HEK293 (cell line): Measurements from ENCODE around the gene SF1.

Experiments
- CTCF ChIA-PET: fragments of 350-600 bp; formaldehyde crosslinking; extraction: SDS; loops from one replicate; lab custom pipeline; 2021; ENCODE audit warnings: antibody characterized with exemption; lab: Yijun Ruan, JAX
- POLR2A ChIA-PET: fragments of 300-600 bp; formaldehyde crosslinking; extraction: SDS; loops from one replicate; lab custom pipeline; 2020; ENCODE audit warnings: antibody characterized with exemption, inconsistent platforms; lab: Yijun Ruan, JAX
- H3K27ac ChIP-seq: fragments of 200-500 bp; sonication (Bioruptor generic); 2 replicates; pipeline ENCODE4 v1.5.1; 2014; ENCODE audit warnings: low read depth, low read length, control low read depth, inconsistent platforms; ENCODE audit errors: extremely low read depth
- H3K36me3 ChIP-seq, 2 experiments: fragments of 200-500 bp in 1 of 2; sonication (Bioruptor generic) in 1 of 2; 1 replicate in 1 of 2; 2 replicates in 1 of 2; pipeline ENCODE4 v1.5.1; 2014 to 2017; ENCODE audit warnings: inconsistent platforms in 2 of 2, low read length in 2 of 2; ENCODE audit not compliant: control insufficient read depth in 2 of 2, insufficient read depth in 1 of 2
- H3K4me1 ChIP-seq: fragments of 200-500 bp; sonication (Bioruptor generic); 2 replicates; pipeline ENCODE4 v1.5.1; 2014; ENCODE audit warnings: mild to moderate bottlenecking, low read length, inconsistent platforms; ENCODE audit not compliant: control insufficient read depth, insufficient read depth
- H3K4me3 ChIP-seq: 2 replicates; pipeline ENCODE4 v1.5.1; 2011; ENCODE audit warnings: low read depth, mild to moderate bottlenecking, control low read depth, low read length, moderate library complexity
- H3K9me3 ChIP-seq: fragments of 200-500 bp; sonication (Bioruptor generic); 2 replicates; pipeline ENCODE4 v1.5.1; 2014; ENCODE audit warnings: low read depth, low read length, inconsistent platforms; ENCODE audit not compliant: control insufficient read depth, insufficient read depth
- FEZF1 ChIP-seq: fragments of 450-650 bp; formaldehyde crosslinking; IDR thresholded peaks from 2 replicates; pipeline ENCODE4 v1.5.1; 2016; ENCODE audit warnings: missing biosample characterization, missing genetic modification characterization
- HOXC10 ChIP-seq: sonication (generic); formaldehyde crosslinking; IDR thresholded peaks from 2 replicates; pipeline ENCODE4 v1.8.1; 2023; ENCODE audit warnings: mild to moderate bottlenecking, missing genetic modification reagents
- IKZF3 ChIP-seq: fragments of 450-650 bp; IDR thresholded peaks from 2 replicates; pipeline ENCODE4 v1.5.0; 2018; ENCODE audit warnings: missing biosample characterization, mild to moderate bottlenecking, missing genetic modification characterization, moderate library complexity
- KLF10 ChIP-seq: fragments of 450-650 bp; IDR thresholded peaks from 2 replicates; pipeline ENCODE4 v1.5.1; 2018; ENCODE audit warnings: missing biosample characterization, mild to moderate bottlenecking, missing genetic modification characterization
- OVOL3 ChIP-seq: fragments of 450-650 bp; formaldehyde crosslinking; IDR thresholded peaks from 2 replicates; pipeline ENCODE4 v1.5.1; 2016; ENCODE audit warnings: missing biosample characterization, missing genetic modification characterization
- SCRT1 ChIP-seq: fragments of 450-650 bp; formaldehyde crosslinking; IDR thresholded peaks from 2 replicates; pipeline ENCODE4 v1.5.1; 2016; ENCODE audit warnings: missing biosample characterization, missing genetic modification characterization, borderline replicate concordance
- YY1 ChIP-seq: fragments of 450-650 bp; formaldehyde crosslinking; IDR thresholded peaks from 2 replicates; pipeline ENCODE4 v1.5.1; 2018; ENCODE audit warnings: missing biosample characterization, missing genetic modification characterization
- ZBTB7A ChIP-seq: fragments of 450-650 bp; formaldehyde crosslinking; IDR thresholded peaks from 2 replicates; pipeline ENCODE4 v1.5.1; 2016; ENCODE audit warnings: low read depth, missing biosample characterization, missing genetic modification characterization
- ZNF132 ChIP-seq: fragments of 450-650 bp; formaldehyde crosslinking; IDR thresholded peaks from 2 replicates; pipeline ENCODE4 v1.5.1; 2017; ENCODE audit warnings: missing biosample characterization, missing genetic modification characterization, borderline replicate concordance
- ZNF16 ChIP-seq: fragments of 450-650 bp; formaldehyde crosslinking; IDR thresholded peaks from 2 replicates; pipeline ENCODE4 v1.5.1; 2016; ENCODE audit warnings: low read depth, missing biosample characterization, missing genetic modification characterization
- ZNF184 ChIP-seq: fragments of 450-650 bp; IDR thresholded peaks from 2 replicates; pipeline ENCODE4 v1.5.1; 2018; ENCODE audit warnings: missing biosample characterization, mild to moderate bottlenecking, missing genetic modification characterization
- ZNF211 ChIP-seq: fragments of 450-650 bp; formaldehyde crosslinking; IDR thresholded peaks from 2 replicates; pipeline ENCODE4 v1.5.1; 2016; ENCODE audit warnings: low read depth, missing biosample characterization, missing genetic modification characterization
- ZNF214 ChIP-seq: fragments of 450-650 bp; formaldehyde crosslinking; IDR thresholded peaks from 2 replicates; pipeline ENCODE4 v1.5.1; 2017; ENCODE audit warnings: missing biosample characterization, mild to moderate bottlenecking, missing genetic modification characterization, borderline replicate concordance
- ZNF23 ChIP-seq: fragments of 450-650 bp; formaldehyde crosslinking; IDR thresholded peaks from 2 replicates; pipeline ENCODE4 v1.5.1; 2016; ENCODE audit warnings: missing biosample characterization, missing genetic modification characterization, borderline replicate concordance
- ZNF324 ChIP-seq: fragments of 450-650 bp; formaldehyde crosslinking; IDR thresholded peaks from 2 replicates; pipeline ENCODE4 v1.5.1; 2016; ENCODE audit warnings: missing biosample characterization, missing genetic modification characterization
- ZNF366 ChIP-seq: fragments of 450-650 bp; formaldehyde crosslinking; conservative IDR thresholded peaks from 2 replicates; pipeline ENCODE4 v1.5.1; 2016; ENCODE audit warnings: missing biosample characterization, missing genetic modification characterization
- ZNF37A ChIP-seq: fragments of 450-650 bp; IDR thresholded peaks from 2 replicates; pipeline ENCODE4 v1.5.1; 2018; ENCODE audit warnings: missing biosample characterization, missing genetic modification characterization
- ZNF423 ChIP-seq: fragments of 450-650 bp; formaldehyde crosslinking; IDR thresholded peaks from 2 replicates; pipeline ENCODE4 v1.5.1; 2016; ENCODE audit warnings: missing biosample characterization, missing genetic modification characterization
- ZNF514 ChIP-seq: fragments of 450-650 bp; formaldehyde crosslinking; IDR thresholded peaks from 2 replicates; pipeline ENCODE4 v1.5.1; 2016; ENCODE audit warnings: missing biosample characterization, missing genetic modification characterization
- ZNF529 ChIP-seq: fragments of 450-650 bp; formaldehyde crosslinking; IDR thresholded peaks from 2 replicates; pipeline ENCODE4 v1.5.1; 2017; ENCODE audit warnings: missing genetic modification characterization, missing biosample characterization; ENCODE audit not compliant: insufficient replicate concordance
- ZNF561 ChIP-seq: fragments of 450-650 bp; IDR thresholded peaks from 2 replicates; pipeline ENCODE4 v1.5.1; 2018; ENCODE audit warnings: missing biosample characterization, missing genetic modification characterization, borderline replicate concordance
- ZNF600 ChIP-seq: fragments of 450-650 bp; formaldehyde crosslinking; IDR thresholded peaks from 2 replicates; pipeline ENCODE4 v1.5.1; 2016; ENCODE audit warnings: missing biosample characterization, missing genetic modification characterization
- ZSCAN23 ChIP-seq: fragments of 450-650 bp; formaldehyde crosslinking; IDR thresholded peaks from 2 replicates; pipeline ENCODE4 v1.5.1; 2016; ENCODE audit warnings: missing biosample characterization, missing genetic modification characterization
- TF ChIP-seq, protein P1 (sequence below): fragments of 450-650 bp; IDR thresholded peaks from 2 replicates; pipeline ENCODE4 v1.5.1; 2018; ENCODE audit warnings: missing biosample characterization, missing genetic modification characterization
- TF ChIP-seq, protein P2 (sequence below): sonication (generic); formaldehyde crosslinking; IDR thresholded peaks from 2 replicates; pipeline ENCODE4 v1.8.1; 2022; ENCODE audit warnings: mild to moderate bottlenecking, moderate library complexity, missing genetic modification reagents
- TF ChIP-seq, protein P3 (sequence below): fragments of 450-650 bp; formaldehyde crosslinking; IDR thresholded peaks from 2 replicates; pipeline ENCODE4 v1.5.1; 2016; ENCODE audit warnings: missing biosample characterization, missing genetic modification characterization, borderline replicate concordance
- TF ChIP-seq, protein P4 (sequence below): fragments of 450-650 bp; formaldehyde crosslinking; IDR thresholded peaks from 2 replicates; pipeline ENCODE4; 2016; ENCODE audit warnings: missing biosample characterization, missing genetic modification characterization

Gene SF1

DNA sequence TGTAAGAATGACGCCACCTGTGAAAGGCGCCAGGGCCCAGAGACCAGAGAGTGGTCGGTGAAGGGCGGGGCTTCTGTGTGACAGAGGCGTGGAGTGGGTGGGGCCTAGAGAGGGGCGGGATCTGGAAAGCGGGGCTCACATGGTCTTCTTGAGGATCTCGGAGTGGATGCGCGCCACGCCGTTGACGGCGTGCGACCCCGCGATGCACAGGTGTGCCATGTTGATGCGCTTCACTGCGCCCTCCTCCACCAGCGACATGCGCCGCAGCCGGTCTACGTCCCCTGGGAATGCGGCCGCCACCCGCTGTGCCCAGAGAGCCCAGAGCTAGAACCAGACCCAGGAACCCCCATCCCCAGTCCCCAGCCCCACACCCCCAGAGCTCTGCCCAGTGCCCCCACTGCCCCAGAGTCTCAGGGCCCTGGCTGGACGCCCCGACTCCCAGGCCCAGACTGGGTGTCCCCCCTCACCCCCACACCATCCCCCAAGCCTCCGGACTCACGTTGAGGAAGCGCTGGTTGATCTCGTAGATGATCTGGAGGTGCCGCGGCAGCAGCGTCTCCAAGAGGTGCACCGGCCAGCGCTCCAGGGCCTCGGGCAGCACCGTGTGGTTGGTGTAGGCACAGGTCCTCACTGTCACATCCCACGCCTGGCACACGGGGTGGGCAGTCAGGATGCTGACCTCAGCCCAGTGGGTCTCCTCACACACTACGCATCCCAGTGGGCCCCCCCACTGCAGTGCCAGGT, 24.8 kb downstream of the SF1 start:
- H3K27ac ChIP-seq: no peak overlapping the region
- no peak for TF ChIP-seq ZBTB7A (tag by site-specific recombination)
- TF ChIP-seq ZNF23 (tag by site-specific recombination): no peak
- TF ChIP-seq, protein P1, sequence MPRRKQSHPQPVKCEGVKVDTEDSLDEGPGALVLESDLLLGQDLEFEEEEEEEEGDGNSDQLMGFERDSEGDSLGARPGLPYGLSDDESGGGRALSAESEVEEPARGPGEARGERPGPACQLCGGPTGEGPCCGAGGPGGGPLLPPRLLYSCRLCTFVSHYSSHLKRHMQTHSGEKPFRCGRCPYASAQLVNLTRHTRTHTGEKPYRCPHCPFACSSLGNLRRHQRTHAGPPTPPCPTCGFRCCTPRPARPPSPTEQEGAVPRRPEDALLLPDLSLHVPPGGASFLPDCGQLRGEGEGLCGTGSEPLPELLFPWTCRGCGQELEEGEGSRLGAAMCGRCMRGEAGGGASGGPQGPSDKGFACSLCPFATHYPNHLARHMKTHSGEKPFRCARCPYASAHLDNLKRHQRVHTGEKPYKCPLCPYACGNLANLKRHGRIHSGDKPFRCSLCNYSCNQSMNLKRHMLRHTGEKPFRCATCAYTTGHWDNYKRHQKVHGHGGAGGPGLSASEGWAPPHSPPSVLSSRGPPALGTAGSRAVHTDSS (tag by site-specific recombination): no peak
- TF ChIP-seq ZNF211 (tag by site-specific recombination): no peak
- TF ChIP-seq FEZF1: no peak
- TF ChIP-seq ZNF132 (tag by site-specific recombination): no peak
- TF ChIP-seq OVOL3 (tag by site-specific recombination): no peak
- no peak for TF ChIP-seq IKZF3 (tag by site-specific recombination)
- TF ChIP-seq YY1: no peak
- no peak for TF ChIP-seq HOXC10
- no peak for TF ChIP-seq SCRT1 (tag by site-specific recombination)
- no peak for TF ChIP-seq ZNF561
- TF ChIP-seq, protein P2, sequence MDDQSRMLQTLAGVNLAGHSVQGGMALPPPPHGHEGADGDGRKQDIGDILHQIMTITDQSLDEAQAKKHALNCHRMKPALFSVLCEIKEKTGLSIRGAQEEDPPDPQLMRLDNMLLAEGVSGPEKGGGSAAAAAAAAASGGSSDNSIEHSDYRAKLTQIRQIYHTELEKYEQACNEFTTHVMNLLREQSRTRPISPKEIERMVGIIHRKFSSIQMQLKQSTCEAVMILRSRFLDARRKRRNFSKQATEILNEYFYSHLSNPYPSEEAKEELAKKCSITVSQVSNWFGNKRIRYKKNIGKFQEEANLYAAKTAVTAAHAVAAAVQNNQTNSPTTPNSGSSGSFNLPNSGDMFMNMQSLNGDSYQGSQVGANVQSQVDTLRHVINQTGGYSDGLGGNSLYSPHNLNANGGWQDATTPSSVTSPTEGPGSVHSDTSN (CRISPR knock-in tag): no peak
- no peak for TF ChIP-seq ZNF366 (tag by site-specific recombination)
- TF ChIP-seq ZNF600 (tag by site-specific recombination): no peak
- TF ChIP-seq, protein P3, sequence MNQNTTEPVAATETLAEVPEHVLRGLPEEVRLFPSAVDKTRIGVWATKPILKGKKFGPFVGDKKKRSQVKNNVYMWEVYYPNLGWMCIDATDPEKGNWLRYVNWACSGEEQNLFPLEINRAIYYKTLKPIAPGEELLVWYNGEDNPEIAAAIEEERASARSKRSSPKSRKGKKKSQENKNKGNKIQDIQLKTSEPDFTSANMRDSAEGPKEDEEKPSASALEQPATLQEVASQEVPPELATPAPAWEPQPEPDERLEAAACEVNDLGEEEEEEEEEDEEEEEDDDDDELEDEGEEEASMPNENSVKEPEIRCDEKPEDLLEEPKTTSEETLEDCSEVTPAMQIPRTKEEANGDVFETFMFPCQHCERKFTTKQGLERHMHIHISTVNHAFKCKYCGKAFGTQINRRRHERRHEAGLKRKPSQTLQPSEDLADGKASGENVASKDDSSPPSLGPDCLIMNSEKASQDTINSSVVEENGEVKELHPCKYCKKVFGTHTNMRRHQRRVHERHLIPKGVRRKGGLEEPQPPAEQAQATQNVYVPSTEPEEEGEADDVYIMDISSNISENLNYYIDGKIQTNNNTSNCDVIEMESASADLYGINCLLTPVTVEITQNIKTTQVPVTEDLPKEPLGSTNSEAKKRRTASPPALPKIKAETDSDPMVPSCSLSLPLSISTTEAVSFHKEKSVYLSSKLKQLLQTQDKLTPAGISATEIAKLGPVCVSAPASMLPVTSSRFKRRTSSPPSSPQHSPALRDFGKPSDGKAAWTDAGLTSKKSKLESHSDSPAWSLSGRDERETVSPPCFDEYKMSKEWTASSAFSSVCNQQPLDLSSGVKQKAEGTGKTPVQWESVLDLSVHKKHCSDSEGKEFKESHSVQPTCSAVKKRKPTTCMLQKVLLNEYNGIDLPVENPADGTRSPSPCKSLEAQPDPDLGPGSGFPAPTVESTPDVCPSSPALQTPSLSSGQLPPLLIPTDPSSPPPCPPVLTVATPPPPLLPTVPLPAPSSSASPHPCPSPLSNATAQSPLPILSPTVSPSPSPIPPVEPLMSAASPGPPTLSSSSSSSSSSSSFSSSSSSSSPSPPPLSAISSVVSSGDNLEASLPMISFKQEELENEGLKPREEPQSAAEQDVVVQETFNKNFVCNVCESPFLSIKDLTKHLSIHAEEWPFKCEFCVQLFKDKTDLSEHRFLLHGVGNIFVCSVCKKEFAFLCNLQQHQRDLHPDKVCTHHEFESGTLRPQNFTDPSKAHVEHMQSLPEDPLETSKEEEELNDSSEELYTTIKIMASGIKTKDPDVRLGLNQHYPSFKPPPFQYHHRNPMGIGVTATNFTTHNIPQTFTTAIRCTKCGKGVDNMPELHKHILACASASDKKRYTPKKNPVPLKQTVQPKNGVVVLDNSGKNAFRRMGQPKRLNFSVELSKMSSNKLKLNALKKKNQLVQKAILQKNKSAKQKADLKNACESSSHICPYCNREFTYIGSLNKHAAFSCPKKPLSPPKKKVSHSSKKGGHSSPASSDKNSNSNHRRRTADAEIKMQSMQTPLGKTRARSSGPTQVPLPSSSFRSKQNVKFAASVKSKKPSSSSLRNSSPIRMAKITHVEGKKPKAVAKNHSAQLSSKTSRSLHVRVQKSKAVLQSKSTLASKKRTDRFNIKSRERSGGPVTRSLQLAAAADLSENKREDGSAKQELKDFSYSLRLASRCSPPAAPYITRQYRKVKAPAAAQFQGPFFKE (tag by site-specific recombination): no peak
- TF ChIP-seq, all 188 proteins: peak for 0
- POLR2A ChIA-PET: no interaction called here
- no peak overlapping the region for H3K4me3 ChIP-seq
- H3K9me3 ChIP-seq: no peaks in the 10 kb centered on the region
- no peaks in the 10 kb centered on the region for H3K4me1 ChIP-seq
- peaks cover 0 to 3% of the 10 kb centered on the region in 2 experiments; a peak in 1 of 3 replicates for H3K36me3 ChIP-seq
- CTCF ChIA-PET: interaction anchor here (0.6 to 1.7 kb wide), 3 partner anchors 9 to 65 kb away, joined by 3 to 15 read pairs (median 4); partner anchors contain the start of gene RASGRP2

DNA sequence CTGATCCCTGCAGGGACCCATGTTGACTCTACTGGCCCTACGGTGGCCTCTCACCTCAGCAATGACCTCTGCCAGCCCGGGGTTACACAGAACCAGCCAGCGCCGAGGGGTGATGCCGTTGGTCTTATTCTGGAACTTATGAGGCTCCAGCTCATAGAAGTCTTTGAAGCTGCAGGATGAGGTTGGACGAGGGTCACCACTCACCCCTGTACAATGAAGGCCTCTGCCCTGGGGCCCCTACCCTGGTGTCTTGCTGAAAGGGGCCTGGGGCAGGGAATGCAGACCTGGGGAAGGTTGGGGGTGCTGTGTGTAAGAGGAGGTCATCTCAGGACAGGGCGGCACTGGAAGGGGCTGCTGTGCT, 25.3 kb downstream of the SF1 start:
- Histone ChIP-seq H3K36me3 (peaks cover 0 to 3% of the 10 kb centered on the region in 2 experiments; a peak in 1 of 3 replicates), H3K27ac (no peak overlapping the region), H3K4me1 (no peaks in the 10 kb centered on the region), H3K4me3 (no peak overlapping the region), H3K9me3 (no peaks in the 10 kb centered on the region)
- CTCF ChIA-PET: interaction anchor here (0.6 to 1.7 kb wide), 3 partner anchors 9 to 64 kb away, joined by 4 to 15 read pairs (median 4); partner anchors contain the start of gene RASGRP2
- POLR2A ChIA-PET: interaction anchor here (0.7 kb wide), 1 partner anchor 26 kb away, joined by 3 read pairs; the partner anchor contains the start of gene SF1
- TF ChIP-seq, protein P4, sequence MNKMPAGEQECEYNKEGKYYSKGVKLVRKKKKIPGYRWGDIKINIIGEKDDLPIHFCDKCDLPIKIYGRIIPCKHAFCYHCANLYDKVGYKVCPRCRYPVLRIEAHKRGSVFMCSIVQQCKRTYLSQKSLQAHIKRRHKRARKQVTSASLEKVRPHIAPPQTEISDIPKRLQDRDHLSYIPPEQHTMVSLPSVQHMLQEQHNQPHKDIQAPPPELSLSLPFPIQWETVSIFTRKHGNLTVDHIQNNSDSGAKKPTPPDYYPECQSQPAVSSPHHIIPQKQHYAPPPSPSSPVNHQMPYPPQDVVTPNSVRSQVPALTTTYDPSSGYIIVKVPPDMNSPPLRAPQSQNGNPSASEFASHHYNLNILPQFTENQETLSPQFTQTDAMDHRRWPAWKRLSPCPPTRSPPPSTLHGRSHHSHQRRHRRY: no peak
- TF ChIP-seq KLF10 (tag by site-specific recombination): no peak
- TF ChIP-seq ZNF184 (tag by site-specific recombination): no peak
- TF ChIP-seq ZNF423 (tag by site-specific recombination): no peak
- no peak for TF ChIP-seq ZSCAN23
- TF ChIP-seq ZNF324 (tag by site-specific recombination): no peak
- TF ChIP-seq ZNF514 (tag by site-specific recombination): no peak
- no peak for TF ChIP-seq ZNF529 (tag by site-specific recombination)
- TF ChIP-seq ZNF214 (tag by site-specific recombination): no peak
- TF ChIP-seq ZNF16: no peak
- no peak for TF ChIP-seq ZNF37A (tag by site-specific recombination)
